Heart left ventricle (tissue), 16 donors: Measurements from ENCODE around the gene MUSK. TPM values are rescaled to one million over a fixed set of nuclear protein-coding genes. Genes with fewer than 3 reads are reported as not detected.

ENCODE experiments used
- ATAC-seq, 4 donors: fragments of 200-7000 bp; cut with Tn5 transposase; one replicate each; pipeline ENCODE4 v1.9.1; 2020 to 2022; ENCODE audit warnings: moderate library complexity in 4 of 4, mild to moderate bottlenecking in 3 of 4, moderate number of reproducible peaks in 1 of 4
- DNase-seq, 5 donors: peaks; one replicate each; pipeline ENCODE4 v3.0.0-alpha.2; 2020
- H3K27ac ChIP-seq, 12 donors: fragments of 200-600 bp; sonication (generic) in 4 of 12; one replicate each; pipeline versions ENCODE4 v1.5.0 to v1.8.0; 2016 to 2022; ENCODE audit warnings: mild to moderate bottlenecking in 2 of 12
- H3K27me3 ChIP-seq, 9 donors: fragments of 200-600 bp; sonication (generic) in 2 of 9; one replicate each; pipeline versions ENCODE4 v1.5.1 to v1.8.0; 2016 to 2022; ENCODE audit warnings: mild to moderate bottlenecking in 3 of 9
- H3K36me3 ChIP-seq, 9 donors: fragments of 200-600 bp; sonication (generic) in 2 of 9; one replicate each; pipeline versions ENCODE4 v1.5.0 to v1.8.0; 2018 to 2022; ENCODE audit warnings: mild to moderate bottlenecking in 2 of 9
- H3K4me1 ChIP-seq, 12 donors: fragments of 200-600 bp; sonication (generic) in 4 of 12; one replicate each; pipeline versions ENCODE4 v1.5.0 to v1.8.0; 2016 to 2022; ENCODE audit warnings: mild to moderate bottlenecking in 3 of 12
- H3K4me3 ChIP-seq, 12 donors: fragments of 200-600 bp; sonication (generic) in 4 of 12; one replicate each; pipeline versions ENCODE4 v1.5.0 to v1.8.0; 2017 to 2022; ENCODE audit warnings: mild to moderate bottlenecking in 9 of 12, moderate library complexity in 4 of 12
- H3K9me3 ChIP-seq, 12 donors: fragments of 200-600 bp; sonication (generic) in 4 of 12; one replicate each; pipeline versions ENCODE4 v1.5.0 to v1.8.0; 2016 to 2022; ENCODE audit warnings: mild to moderate bottlenecking in 1 of 12
- CTCF ChIP-seq, 12 donors: fragments of 200-600 bp; sonication (generic) in 4 of 12; IDR thresholded peaks; one replicate each; pipeline versions ENCODE4 v1.5.0 to v1.8.0; 2018 to 2022; ENCODE audit warnings: antibody characterized with exemption in 12 of 12, mild to moderate bottlenecking in 5 of 12
- POLR2A ChIP-seq, 2 donors: fragments of 450-650 bp; IDR thresholded peaks; one replicate each; pipeline ENCODE4 v1.6.1; 2017; ENCODE audit warnings: antibody characterized with exemption in 2 of 2, mild to moderate bottlenecking in 2 of 2, moderate library complexity in 2 of 2
- WGBS, 4 donors: extraction: QIAGEN DNeasy Blood & Tissue Kit in 2 of 4; methylation state at CpG; one replicate each; pipeline versions ENCODE4 v1.1.5 to v1.1.7; 2013 to 2018; 5-methylcytosine and 5-hydroxymethylcytosine counted together
- intact Hi-C, 10 donors: fragments of 100-400 bp; cut with DNase I; formaldehyde crosslinking; loops; one replicate each; pipeline versions ENCODE4 v1.11.1 to v1.14.2; 2022
- polyA plus RNA-seq, 2 donors: library from polyadenylated mRNA; stranded (reverse); fragments of 200-250 nt; gene quantifications; one replicate each; pipeline ENCODE4 v1.2.3, GENCODE V29; 2013
- total RNA-seq, 9 donors: library from RNA; depleted of rRNA in 2 of 9; stranded (reverse); fragments of >200 nt in 2 of 9; fragmentation: NEBNext Ultra II Directional in 3 of 9; extraction: Animal tissue kit (Norgen Biotek cat#: 25700) in 3 of 9; gene quantifications; one replicate each; pipeline versions ENCODE4 v1.1.0 to v1.2.4, GENCODE V29; 2016 to 2023
- donor health status: ischemic (EF 13 %, LVEDD 7.1; RV severe dilation, severe dysfunction).
- donor health status: healthy with polysubstance abuse.
- donor health status: DM: no; HTN: yes; CAD: no.
- donor health status: DM: no; HTN: no; CAD: no.
- donor health status: ischemic (EF 25% LVEDD 6.9; RV normal size, moderate dysfunction).
- donor health status: ischemic (EF 25% LVEDD 5.7; RV mildly dilated, moderate dysfunction).
- donor health status: healthy.
- donor health status: DM: yes; HTN: yes; CAD: no.
- donor health status: ischemic (EF 35%, LVEDD 5.7; RV mildly dilated, moderate dysfunction).
- donor health status: nonischemic (EF 11% LVEDD 7.7; RV severe dilation, severe dysfunction).
- donor health status: DM: yes; HTN: yes; CAD: no.
- donor health status: PGD.
- donor health status: ischemic (EF 29% LVEDD 5.4; RV normal size, mild dysfunction).
- donor health status: nonischemic (EF 23%, LVEDD 6.1; RV moderate dilation, normal function).

Gene MUSK
- total and polyA plus RNA-seq, 11 donors = 0.23 to 6.0 (median 0.77) TPM

DNA sequence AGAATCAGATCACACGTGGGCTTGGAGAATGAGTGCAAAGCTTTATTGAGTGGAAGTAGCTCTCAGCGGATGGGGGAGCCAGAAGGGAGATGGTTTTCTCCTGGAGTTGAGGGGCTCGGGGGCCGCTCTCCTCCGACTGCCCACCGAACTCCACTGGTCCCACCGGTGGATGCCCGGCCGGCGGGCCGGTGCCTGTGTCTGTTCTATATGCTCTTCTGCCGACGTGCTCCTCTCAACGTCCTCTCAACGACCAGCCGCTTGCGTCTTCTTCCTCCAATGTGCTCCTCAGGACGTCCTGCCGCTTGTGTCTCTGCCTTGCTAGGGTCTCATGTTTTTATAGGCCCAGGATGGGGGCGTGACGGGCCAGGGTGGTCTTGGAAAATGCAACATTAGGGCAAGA is 161.9 kb downstream of the MUSK start:
- peaks cover 0 to 8% (median 0%) of the 10 kb centered on the region in 12 donors for H3K4me1 ChIP-seq
- ATAC-seq (no peak), DNase-seq (peak in 1 of 5 donors; percentile 23)
- 86 to 95% (median 94%) methylated on average over 21 of the region's 21 CpGs for WGBS, 4 donors
- H3K36me3 ChIP-seq = no peaks in the 10 kb centered on the region
- H3K4me3 ChIP-seq = no peak overlapping the region
- TF ChIP-seq CTCF (IDR thresholded peaks at IDR 0.05) (no peak), POLR2A (IDR thresholded peaks at IDR 0.05) (no peak)
- intact Hi-C loops = no loop called here
- H3K27ac ChIP-seq = no peak overlapping the region
- H3K9me3 ChIP-seq = no peaks in the 10 kb centered on the region
- no peaks in the 10 kb centered on the region for H3K27me3 ChIP-seq

DNA sequence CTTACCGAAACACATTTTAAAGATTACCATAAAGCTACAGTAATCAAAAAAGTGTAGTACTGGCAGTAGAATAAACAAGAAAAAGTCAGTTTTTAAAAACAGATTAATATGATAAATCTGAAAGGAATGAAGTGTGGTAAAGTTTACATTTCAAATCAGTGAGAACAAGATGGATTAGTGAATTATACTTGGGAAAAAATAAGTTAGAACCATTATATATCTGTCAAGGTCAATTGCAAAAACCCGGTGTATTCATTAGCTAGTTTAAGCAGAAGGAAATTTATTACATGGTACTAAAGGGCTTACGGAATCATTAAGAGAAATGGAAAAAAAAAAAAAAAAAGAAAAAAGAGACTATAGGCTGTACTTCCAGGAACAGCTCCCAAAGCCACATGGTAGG is 164.3 kb downstream of the MUSK start:
- intact Hi-C loops = no loop called here
- H3K36me3 ChIP-seq = no peaks in the 10 kb centered on the region
- 88 to 92% (median 90%) methylated on average over 3 of the region's 3 CpGs for WGBS, 4 donors
- no peaks in the 10 kb centered on the region for H3K9me3 ChIP-seq
- no peak for DNase-seq
- H3K4me3 ChIP-seq = no peak overlapping the region
- no peak overlapping the region for H3K27ac ChIP-seq
- peaks cover 0 to 5% (median 0%) of the 10 kb centered on the region in 12 donors for H3K4me1 ChIP-seq
- ATAC-seq = no peak
- no peak for TF ChIP-seq POLR2A (IDR thresholded peaks at IDR 0.05)
- no peak for TF ChIP-seq CTCF (IDR thresholded peaks at IDR 0.05)
- no peaks in the 10 kb centered on the region for H3K27me3 ChIP-seq

- TF ChIP-seq POLR2A (IDR thresholded peaks at IDR 0.05) = no peak
- TF ChIP-seq CTCF (IDR thresholded peaks at IDR 0.05) = no peak
- WGBS, 4 donors = 47 to 55% (median 53%) methylated on average over 3 of the region's 3 CpGs
- intact Hi-C loops = no loop called here
- ATAC-seq (no peak), DNase-seq (no peak)
- no peak overlapping the region for H3K4me3 ChIP-seq
- H3K27me3 ChIP-seq = no peaks in the 10 kb centered on the region
- no peak overlapping the region for H3K27ac ChIP-seq
- H3K9me3 ChIP-seq = no peaks in the 10 kb centered on the region
- H3K4me1 ChIP-seq = no peaks in the 10 kb centered on the region
- no peaks in the 10 kb centered on the region for H3K36me3 ChIP-seq
These were observed 166.8 kb downstream of the MUSK start for GRCh38 chr9:110835404-110835803.

GRCh38 chr9:110835859-110836271 is 167.3 kb downstream of the MUSK start:
- H3K36me3 ChIP-seq = no peaks in the 10 kb centered on the region
- WGBS, 4 donors = 69 to 75% (median 73%) methylated on average over 1 of the region's 1 CpG
- no peak overlapping the region for H3K4me3 ChIP-seq
- ATAC-seq (no peak), DNase-seq (no peak)
- intact Hi-C loops = no loop called here
- no peak overlapping the region for H3K27ac ChIP-seq
- H3K9me3 ChIP-seq = no peaks in the 10 kb centered on the region
- no peak for TF ChIP-seq CTCF (IDR thresholded peaks at IDR 0.05)
- no peak for TF ChIP-seq POLR2A (IDR thresholded peaks at IDR 0.05)
- H3K4me1 ChIP-seq = no peaks in the 10 kb centered on the region
- H3K27me3 ChIP-seq = no peaks in the 10 kb centered on the region
